ENCODE data around the gene SPOP. TPM values are rescaled to one million over a fixed set of nuclear protein-coding genes. Genes with fewer than 3 reads are reported as not detected.

Gene SPOP
- total and polyA plus RNA-seq, 2 donors (not counting 1 experiment from before 2014, with no cell fraction given), result 46.7 to 112 TPM

- Histone ChIP-seq H3K36me3 (ENCODE audit: control insufficient read depth, insufficient read depth, low read length) (no peaks in the 10 kb centered on the region), H3K4me3 (replicated peaks in 1 of 4; ENCODE audit: control extremely low read depth in 1 of 4, insufficient read depth in 1 of 4, low read depth in 3 of 4, low read length in 4 of 4) (no peak overlapping the region), H3K79me2 (ENCODE audit: control insufficient read depth, insufficient read depth, low read length) (no peaks in the 10 kb centered on the region), H3K9me3 (ENCODE audit: control insufficient read depth, insufficient read depth, low read depth, low read length) (no peaks in the 10 kb centered on the region), H3K27me3 (ENCODE audit: control insufficient read depth, insufficient read depth, low read length) (peaks cover 2% of the 10 kb centered on the region), H4K20me1 (ENCODE audit: control insufficient read depth, extremely low read depth, insufficient read depth, low read length) (no peaks in the 10 kb centered on the region), H3K4me1 (ENCODE audit: control insufficient read depth, extremely low read depth, insufficient read depth, low read length) (no peaks in the 10 kb centered on the region), H3K27ac (ENCODE audit: insufficient read depth, low read length) (no peak overlapping the region), H2AFZ (ENCODE audit: low read length) (no peak overlapping the region), H3K9ac (ENCODE audit: insufficient read depth, low read length) (no peak overlapping the region), H3K4me2 (ENCODE audit: extremely low read depth, insufficient read depth, low read length) (no peak overlapping the region)
- no peak for TF ChIP-seq EZH2 (IDR thresholded peaks at IDR 0.05; ENCODE audit: low read length, missing control alignments)
- no peak for TF ChIP-seq CTCF (conservative IDR thresholded peaks at IDR 0.05 in 1 of 2, IDR thresholded peaks at IDR 0.05 in 1 of 2; ENCODE audit: low read depth in 1 of 2, low read length in 2 of 2)
- DNase-seq (ENCODE audit: low read depth in 2 of 2), result peak; percentile 5 to 38
These were observed 111.9 kb downstream of the SPOP start for GRCh38 chr17:49565948-49566491.

GRCh38 chr17:49564638-49565037 is 113.3 kb downstream of the SPOP start:
- no peak overlapping the region for H3K4me2 ChIP-seq (ENCODE audit: extremely low read depth, insufficient read depth, low read length)
- no peak for DNase-seq (ENCODE audit: low read depth in 2 of 2)
- no peak for TF ChIP-seq CTCF (conservative IDR thresholded peaks at IDR 0.05 in 1 of 2, IDR thresholded peaks at IDR 0.05 in 1 of 2; ENCODE audit: low read depth in 1 of 2, low read length in 2 of 2)
- TF ChIP-seq EZH2 (IDR thresholded peaks at IDR 0.05; ENCODE audit: low read length, missing control alignments), result no peak
- no peak overlapping the region for H2AFZ ChIP-seq (ENCODE audit: low read length)
- peaks cover 2% of the 10 kb centered on the region for H3K27me3 ChIP-seq (ENCODE audit: control insufficient read depth, insufficient read depth, low read length)
- no peak overlapping the region for H3K27ac ChIP-seq (ENCODE audit: insufficient read depth, low read length)
- H3K36me3 ChIP-seq (ENCODE audit: control insufficient read depth, insufficient read depth, low read length), result no peaks in the 10 kb centered on the region
- H3K4me1 ChIP-seq (ENCODE audit: control insufficient read depth, extremely low read depth, insufficient read depth, low read length), result no peaks in the 10 kb centered on the region
- no peaks in the 10 kb centered on the region for H3K79me2 ChIP-seq (ENCODE audit: control insufficient read depth, insufficient read depth, low read length)
- no peaks in the 10 kb centered on the region for H4K20me1 ChIP-seq (ENCODE audit: control insufficient read depth, extremely low read depth, insufficient read depth, low read length)
- H3K9ac ChIP-seq (ENCODE audit: insufficient read depth, low read length), result no peak overlapping the region
- no peak overlapping the region for H3K4me3 ChIP-seq (replicated peaks in 1 of 4; ENCODE audit: control extremely low read depth in 1 of 4, insufficient read depth in 1 of 4, low read depth in 3 of 4, low read length in 4 of 4)
- H3K9me3 ChIP-seq (ENCODE audit: control insufficient read depth, insufficient read depth, low read depth, low read length), result no peaks in the 10 kb centered on the region

GRCh38 chr17:49557312-49558024 is 120.4 kb downstream of the SPOP start:
- H3K9me3 ChIP-seq (ENCODE audit: control insufficient read depth, insufficient read depth, low read depth, low read length), result no peaks in the 10 kb centered on the region
- H3K4me2 ChIP-seq (ENCODE audit: extremely low read depth, insufficient read depth, low read length), result no peak overlapping the region
- no peaks in the 10 kb centered on the region for H4K20me1 ChIP-seq (ENCODE audit: control insufficient read depth, extremely low read depth, insufficient read depth, low read length)
- no peaks in the 10 kb centered on the region for H3K4me1 ChIP-seq (ENCODE audit: control insufficient read depth, extremely low read depth, insufficient read depth, low read length)
- no peaks in the 10 kb centered on the region for H3K79me2 ChIP-seq (ENCODE audit: control insufficient read depth, insufficient read depth, low read length)
- no peak overlapping the region for H3K27ac ChIP-seq (ENCODE audit: insufficient read depth, low read length)
- H3K4me3 ChIP-seq (replicated peaks in 1 of 4; ENCODE audit: control extremely low read depth in 1 of 4, insufficient read depth in 1 of 4, low read depth in 3 of 4, low read length in 4 of 4), result no peak overlapping the region
- TF ChIP-seq EZH2 (IDR thresholded peaks at IDR 0.05; ENCODE audit: low read length, missing control alignments) (no peak), CTCF (conservative IDR thresholded peaks at IDR 0.05 in 1 of 2, IDR thresholded peaks at IDR 0.05 in 1 of 2; ENCODE audit: low read depth in 1 of 2, low read length in 2 of 2) (peak; percentile 68 to 80)
- peak; percentile 31 to 56 for DNase-seq (ENCODE audit: low read depth in 2 of 2)
- no peak overlapping the region for H2AFZ ChIP-seq (ENCODE audit: low read length)
- H3K27me3 ChIP-seq (ENCODE audit: control insufficient read depth, insufficient read depth, low read length), result peaks cover 3% of the 10 kb centered on the region
- H3K36me3 ChIP-seq (ENCODE audit: control insufficient read depth, insufficient read depth, low read length), result no peaks in the 10 kb centered on the region
- H3K9ac ChIP-seq (ENCODE audit: insufficient read depth, low read length), result no peak overlapping the region
